ENCODE results near the gene PARD3.
"Not testable (repeated sequence)": the region's sequence is repeated elsewhere in the genome, so short reads cannot be mapped to it uniquely, and the experiment has no call there.

The PARD3 gene

GRCh38 chr10:34427158-34427910 lies 387.8 kb downstream of the PARD3 start:
- DNase-seq (ENCODE audit: extremely low spot score, insufficient read length, low read depth); FAIRE-seq: not testable (repeated sequence)

- not testable (repeated sequence) for FAIRE-seq; DNase-seq (ENCODE audit: extremely low spot score, insufficient read length, low read depth)
Observed at GRCh38 chr10:34426538-34427157, 388.4 kb downstream of the PARD3 start.

GRCh38 chr10:34426041-34426440 lies 389.1 kb downstream of the PARD3 start:
- DNase-seq (ENCODE audit: extremely low spot score, insufficient read length, low read depth), result no peak
- no peak for FAIRE-seq

GRCh38 chr10:34423673-34424625 lies 391.1 kb downstream of the PARD3 start:
- FAIRE-seq (no peak), DNase-seq (ENCODE audit: extremely low spot score, insufficient read length, low read depth) (no peak)

- FAIRE-seq, result no peak
- no peak for DNase-seq (ENCODE audit: extremely low spot score, insufficient read length, low read depth)
Observed at GRCh38 chr10:34420795-34421194, 394.3 kb downstream of the PARD3 start.

- no peak for DNase-seq (ENCODE audit: extremely low spot score, insufficient read length, low read depth)
- FAIRE-seq, result no peak
Observed at GRCh38 chr10:34420273-34420672, 394.8 kb downstream of the PARD3 start.

- FAIRE-seq (no peak), DNase-seq (ENCODE audit: extremely low spot score, insufficient read length, low read depth) (no peak)
Observed at GRCh38 chr10:34415039-34415438, 400.1 kb downstream of the PARD3 start.

GRCh38 chr10:34413756-34414587 lies 401.1 kb downstream of the PARD3 start:
- DNase-seq (ENCODE audit: extremely low spot score, insufficient read length, low read depth), result no peak
- no peak for FAIRE-seq

DNA sequence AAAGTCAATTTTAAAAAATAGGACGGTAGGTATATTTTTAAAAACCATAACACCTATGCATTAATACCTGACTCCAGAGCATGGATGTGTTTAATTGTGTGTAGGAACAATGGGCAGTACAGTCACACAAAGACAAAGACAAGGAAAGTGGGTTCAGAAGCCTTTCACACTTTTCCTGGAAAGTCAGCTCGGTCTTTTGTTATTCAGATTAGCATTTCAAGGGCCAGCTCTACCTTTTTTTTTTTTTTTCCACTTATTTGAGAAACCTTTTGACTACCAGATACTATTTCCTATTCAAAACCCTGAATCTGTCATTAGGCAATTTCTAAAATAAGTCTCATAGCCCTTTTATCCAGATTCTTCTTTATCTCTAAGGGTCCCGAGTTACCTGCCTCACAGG lies 401.9 kb downstream of the PARD3 start:
- FAIRE-seq, result peak; percentile 5
- no peak for DNase-seq (ENCODE audit: extremely low spot score, insufficient read length, low read depth)

DNA sequence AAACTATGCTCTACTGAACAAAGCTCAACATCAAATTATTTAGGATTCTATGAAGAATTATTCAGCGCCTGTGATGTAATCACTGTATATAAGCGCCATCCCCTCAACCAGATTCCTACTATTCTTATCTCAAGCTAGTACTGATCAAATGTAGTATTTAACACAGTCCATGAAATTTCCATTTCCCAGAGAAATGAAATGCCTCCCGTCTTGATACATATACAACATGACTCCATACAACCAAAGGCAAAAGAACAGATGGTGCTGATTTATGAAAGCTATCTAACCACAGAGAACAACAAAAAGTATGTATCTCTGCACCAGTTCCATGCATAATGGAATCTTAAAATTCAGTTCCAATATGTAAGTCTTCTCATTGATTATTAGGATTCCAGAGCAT lies 406.1 kb downstream of the PARD3 start:
- no peak for DNase-seq (ENCODE audit: extremely low spot score, insufficient read length, low read depth)
- no peak for FAIRE-seq

GRCh38 chr10:34408381-34408780 lies 406.7 kb downstream of the PARD3 start:
- no peak for FAIRE-seq
- no peak for DNase-seq (ENCODE audit: extremely low spot score, insufficient read length, low read depth)

DNA sequence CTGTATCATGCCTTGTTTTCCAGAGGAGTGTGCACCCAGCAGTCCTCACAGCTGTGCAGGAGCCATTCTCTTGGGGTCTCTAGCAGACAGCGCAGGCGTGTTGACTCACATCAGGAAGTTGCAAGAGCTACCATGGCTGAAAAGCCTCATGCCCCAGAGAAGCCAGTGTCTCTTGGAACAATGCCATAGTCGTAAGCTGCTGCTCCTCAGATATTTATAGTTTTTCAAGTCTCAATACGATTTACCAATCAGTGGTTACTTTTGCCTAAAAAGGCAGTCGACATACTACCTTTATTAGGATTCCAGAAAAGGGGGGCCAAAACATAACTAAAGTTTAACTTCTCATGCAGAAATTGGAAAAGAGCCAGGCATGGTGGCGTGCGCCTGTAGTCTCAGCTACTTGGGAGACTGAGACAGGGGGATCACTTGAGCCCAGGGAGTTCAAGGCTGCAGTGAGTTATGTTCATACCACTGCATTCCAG lies 407.7 kb downstream of the PARD3 start:
- DNase-seq (ENCODE audit: extremely low spot score, insufficient read length, low read depth), result no peak
- no peak for FAIRE-seq

DNA sequence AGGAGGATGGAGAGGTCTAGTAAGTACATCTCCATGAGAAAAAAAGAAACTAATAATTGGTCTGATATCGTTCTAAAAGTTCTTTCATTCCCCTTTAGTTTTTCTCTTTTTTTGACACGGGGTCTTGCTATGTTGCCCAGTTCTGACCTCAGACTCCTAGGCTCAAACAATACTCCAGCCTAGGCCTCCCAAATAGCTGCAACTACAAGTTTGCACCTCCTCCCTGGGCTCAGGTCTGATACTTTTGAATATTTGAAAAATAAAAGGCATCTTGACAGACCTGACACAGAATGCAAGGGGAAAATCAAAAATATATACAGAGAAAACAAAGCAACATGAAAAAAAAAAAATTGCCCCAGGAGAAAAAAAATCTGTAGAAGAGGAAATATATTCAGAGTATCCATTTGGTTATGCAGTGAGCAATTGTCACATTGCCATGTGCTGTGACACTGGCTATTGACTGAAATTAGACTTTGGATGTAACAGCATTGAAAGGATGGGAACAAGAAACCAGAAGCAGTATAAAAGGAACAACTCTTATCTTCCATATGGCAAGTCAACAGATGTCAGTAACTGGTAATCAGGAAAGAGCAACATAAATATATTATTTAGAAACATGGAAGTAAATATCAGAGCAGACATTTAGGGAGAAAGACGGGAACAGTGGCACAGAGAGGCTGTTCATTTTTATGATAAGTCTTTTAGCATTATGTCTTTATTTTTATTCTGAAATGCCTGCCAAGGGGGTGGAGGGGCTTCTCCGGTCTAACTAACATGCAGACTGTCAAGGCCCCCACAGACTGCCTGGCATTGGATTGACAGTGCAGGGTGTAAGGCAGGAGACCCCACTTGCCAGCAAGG lies 408.4 kb downstream of the PARD3 start:
- DNase-seq (ENCODE audit: extremely low spot score, insufficient read length, low read depth), result no peak
- FAIRE-seq, result no peak

DNA sequence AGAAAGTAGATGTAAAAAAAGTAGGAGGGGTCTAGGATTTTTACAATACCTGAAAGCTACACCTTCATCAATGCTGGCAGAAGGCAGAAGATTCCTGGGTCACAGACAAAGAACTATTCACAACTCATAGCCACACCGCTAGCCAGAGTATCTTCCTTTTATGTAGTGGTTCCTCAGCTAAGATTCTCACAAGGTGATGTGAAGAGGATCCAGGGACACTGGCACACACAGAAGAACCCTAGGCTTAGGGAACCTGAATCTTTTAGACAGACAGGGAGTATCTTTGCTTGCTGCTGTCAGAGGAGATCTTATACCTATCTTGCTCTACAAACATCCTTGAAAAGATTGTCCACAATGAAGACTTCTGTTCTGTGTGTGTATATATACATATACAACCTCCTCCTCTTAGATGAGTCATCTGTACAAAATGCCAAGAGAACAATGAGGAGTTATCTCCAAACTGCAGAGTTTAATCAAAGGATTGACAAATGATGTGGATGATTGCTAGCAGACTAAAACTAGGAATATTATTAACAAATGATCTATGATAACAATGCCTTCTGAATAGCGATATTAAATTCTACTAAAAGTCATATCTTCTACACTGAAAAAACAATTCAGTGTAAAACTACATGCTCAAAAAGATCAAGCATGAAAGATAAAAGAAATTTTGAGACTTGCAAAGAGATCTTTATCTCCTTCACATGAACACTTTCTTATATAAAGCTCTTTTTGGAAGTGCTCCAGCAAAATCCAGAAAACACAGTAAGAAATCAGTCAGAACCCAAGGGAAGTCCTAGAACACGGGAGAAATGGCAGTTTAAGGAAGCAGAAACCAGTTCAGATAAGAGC lies 409.3 kb downstream of the PARD3 start:
- no peak for FAIRE-seq
- no peak for DNase-seq (ENCODE audit: extremely low spot score, insufficient read length, low read depth)

- no peak for FAIRE-seq
- DNase-seq (ENCODE audit: extremely low spot score, insufficient read length, low read depth), result no peak
Observed at GRCh38 chr10:34403512-34403911, 411.6 kb downstream of the PARD3 start.

DNA sequence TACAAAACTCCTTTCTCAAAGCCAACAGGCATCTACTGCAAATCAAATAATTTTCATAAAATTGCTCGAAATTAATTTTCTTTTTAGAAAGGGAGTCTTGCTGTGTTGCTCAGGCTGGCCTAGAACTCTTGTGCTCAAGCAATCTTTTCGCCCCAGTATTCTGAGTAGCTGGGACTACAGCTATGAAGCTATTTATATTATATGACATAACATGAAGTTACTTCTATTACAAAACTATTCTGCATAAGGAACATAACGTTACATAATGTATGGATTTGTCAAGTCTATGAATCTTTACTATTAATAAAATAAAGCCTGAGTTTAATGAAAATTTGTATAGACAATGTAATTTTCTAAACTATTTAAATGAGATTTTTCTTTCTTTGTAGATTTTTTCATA lies 415.0 kb downstream of the PARD3 start:
- FAIRE-seq, result no peak
- DNase-seq (ENCODE audit: extremely low spot score, insufficient read length, low read depth), result no peak

- no peak for FAIRE-seq
- no peak for DNase-seq (ENCODE audit: extremely low spot score, insufficient read length, low read depth)
Observed at GRCh38 chr10:34399013-34399412, 416.1 kb downstream of the PARD3 start.

- FAIRE-seq (no peak), DNase-seq (ENCODE audit: extremely low spot score, insufficient read length, low read depth) (no peak)
Observed at GRCh38 chr10:34397324-34397723, 417.8 kb downstream of the PARD3 start.
